Measurements from ENCODE around the gene SDHA.
"Not testable (repeated sequence)": the region's sequence is repeated elsewhere in the genome, so short reads cannot be mapped to it uniquely, and the experiment has no call there.

DNA sequence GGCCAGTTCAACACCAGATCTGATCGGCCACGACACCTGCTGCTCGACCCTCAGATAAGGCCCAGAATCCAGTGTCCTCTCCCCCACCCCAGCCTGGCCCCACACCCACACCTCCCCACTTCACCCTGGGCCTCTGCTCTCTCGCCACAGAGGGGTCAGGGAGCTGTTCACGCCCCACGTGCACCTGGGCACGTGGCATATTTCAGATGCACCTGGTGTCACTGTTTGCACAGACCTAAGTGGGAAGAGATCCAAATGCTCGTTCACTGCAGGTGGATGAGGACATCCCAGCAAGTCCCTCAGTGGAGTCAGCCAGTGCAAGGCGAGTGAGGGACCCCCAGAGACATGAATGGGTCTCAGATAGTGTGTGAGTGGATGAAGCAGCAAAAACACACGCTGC is 78.1 kb downstream of the SDHA start:
- TF ChIP-seq, protein P1, sequence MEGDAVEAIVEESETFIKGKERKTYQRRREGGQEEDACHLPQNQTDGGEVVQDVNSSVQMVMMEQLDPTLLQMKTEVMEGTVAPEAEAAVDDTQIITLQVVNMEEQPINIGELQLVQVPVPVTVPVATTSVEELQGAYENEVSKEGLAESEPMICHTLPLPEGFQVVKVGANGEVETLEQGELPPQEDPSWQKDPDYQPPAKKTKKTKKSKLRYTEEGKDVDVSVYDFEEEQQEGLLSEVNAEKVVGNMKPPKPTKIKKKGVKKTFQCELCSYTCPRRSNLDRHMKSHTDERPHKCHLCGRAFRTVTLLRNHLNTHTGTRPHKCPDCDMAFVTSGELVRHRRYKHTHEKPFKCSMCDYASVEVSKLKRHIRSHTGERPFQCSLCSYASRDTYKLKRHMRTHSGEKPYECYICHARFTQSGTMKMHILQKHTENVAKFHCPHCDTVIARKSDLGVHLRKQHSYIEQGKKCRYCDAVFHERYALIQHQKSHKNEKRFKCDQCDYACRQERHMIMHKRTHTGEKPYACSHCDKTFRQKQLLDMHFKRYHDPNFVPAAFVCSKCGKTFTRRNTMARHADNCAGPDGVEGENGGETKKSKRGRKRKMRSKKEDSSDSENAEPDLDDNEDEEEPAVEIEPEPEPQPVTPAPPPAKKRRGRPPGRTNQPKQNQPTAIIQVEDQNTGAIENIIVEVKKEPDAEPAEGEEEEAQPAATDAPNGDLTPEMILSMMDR (IDR thresholded peaks at IDR 0.05): not testable (repeated sequence)
- not testable (repeated sequence) for TF ChIP-seq POLR2A (IDR thresholded peaks at IDR 0.05); POLR2AphosphoS5 (IDR thresholded peaks at IDR 0.05); EP300 (IDR thresholded peaks at IDR 0.05; ENCODE audit: low read depth)
